ENCODE results near the gene IFIT2. TPM values are rescaled to one million over a fixed set of nuclear protein-coding genes. Genes with fewer than 3 reads are reported as not detected.

The IFIT2 gene
- total and polyA plus RNA-seq, 2 donors (not counting 3 experiments of a cell fraction or from before 2014, with no cell fraction given), result 0.23 to 1.4 TPM

GRCh38 chr10:89357096-89357495 lies 55.2 kb downstream of the IFIT2 start:
- no peak for FAIRE-seq
- no peaks in the 10 kb centered on the region for H3K9me1 ChIP-seq (replicated peaks; ENCODE audit: control insufficient read depth, extremely low read depth, insufficient read depth, low read length)
- H3K4me2 ChIP-seq (ENCODE audit: insufficient read depth, low read length), result no peak overlapping the region
- dilution Hi-C loops (cut with MboI; ENCODE audit: extremely low pct_ligation_motif_present, low sequenced_read_pairs), result no loop called here
- intact Hi-C loops (cut with micrococcal nuclease), result no loop called here
- no peaks in the 10 kb centered on the region for H3K36me3 ChIP-seq (ENCODE audit: control insufficient read depth in 2 of 2, extremely low read depth in 1 of 2, insufficient read depth in 2 of 2, low read length in 2 of 2)
- no peak overlapping the region for H3K4me3 ChIP-seq (replicated peaks in 1 of 3; ENCODE audit: insufficient read depth in 1 of 3, low read depth in 1 of 3, low read length in 3 of 3)
- no TSS peak for BruUV-seq (replicated peaks)
- ChIA-PET POLR2A (no interaction called here), CTCF (interaction anchor here (1.0 to 1.7 kb wide), 3 partner anchors 13 to 61 kb away, joined by 3 to 4 read pairs (median 3); no protein-coding TSS in a partner anchor)
- H3K79me2 ChIP-seq (ENCODE audit: control insufficient read depth, insufficient read depth, low read length), result no peaks in the 10 kb centered on the region
- no peaks in the 10 kb centered on the region for H3K9me3 ChIP-seq (replicated peaks; ENCODE audit: control insufficient read depth, insufficient read depth, low read length)
- no peak overlapping the region for H3K27ac ChIP-seq (ENCODE audit: insufficient read depth, low read depth, low read length)
- H3K4me1 ChIP-seq (ENCODE audit: control insufficient read depth, extremely low read depth, insufficient read depth, low read length), result peaks cover 2% of the 10 kb centered on the region
- H3K27me3 ChIP-seq (ENCODE audit: control insufficient read depth in 2 of 2, insufficient read depth in 2 of 2, low read length in 2 of 2), result peaks cover 2 to 13% of the 10 kb centered on the region in 2 experiments
- H2AFZ ChIP-seq (ENCODE audit: low read depth, low read length), result no peak overlapping the region
- no peak for TF ChIP-seq GATA2 (IDR thresholded peaks at IDR 0.05; ENCODE audit: insufficient read depth, insufficient read length, low read depth, low read length)
- TF ChIP-seq POLR2A (IDR thresholded peaks at IDR 0.05; ENCODE audit: low read depth, low read length), result no peak
- TF ChIP-seq, protein P1, sequence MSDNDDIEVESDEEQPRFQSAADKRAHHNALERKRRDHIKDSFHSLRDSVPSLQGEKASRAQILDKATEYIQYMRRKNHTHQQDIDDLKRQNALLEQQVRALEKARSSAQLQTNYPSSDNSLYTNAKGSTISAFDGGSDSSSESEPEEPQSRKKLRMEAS (IDR thresholded peaks at IDR 0.05; ENCODE audit: insufficient read depth, insufficient read length), result no peak
- no peak for TF ChIP-seq EZH2 (IDR thresholded peaks at IDR 0.05; ENCODE audit: borderline replicate concordance, low read depth, low read length, severe bottlenecking)
- no peak for TF ChIP-seq FOS (IDR thresholded peaks at IDR 0.05; ENCODE audit: borderline replicate concordance, insufficient read depth, low read length)
- TF ChIP-seq POLR2AphosphoS5 (IDR thresholded peaks at IDR 0.05; ENCODE audit: insufficient read depth, low read depth, low read length), result no peak
- TF ChIP-seq CTCF (IDR thresholded peaks at IDR 0.05; ENCODE audit: extremely low read depth in 1 of 2, insufficient read depth in 1 of 2, low read depth in 1 of 2, low read length in 2 of 2), result no peak
- TF ChIP-seq JUN (IDR thresholded peaks at IDR 0.05; ENCODE audit: borderline replicate concordance, insufficient read depth, insufficient read length, low read depth), result no peak
- TF ChIP-seq MYC (IDR thresholded peaks at IDR 0.05; ENCODE audit: low read depth, low read length), result no peak
- DNase-seq (ENCODE audit: low read depth, low spot score), result no peak
- H3K9ac ChIP-seq (replicated peaks; ENCODE audit: extremely low read depth, insufficient read depth, low read length), result no peak overlapping the region
- no peaks in the 10 kb centered on the region for H4K20me1 ChIP-seq (replicated peaks; ENCODE audit: control insufficient read depth, extremely low read depth, insufficient read depth, low read length)

Data from endothelial cell of umbilical vein (primary cell).